MM.1S (cell line): Measurements from ENCODE around the gene FGF4.

Experiments
- DNase-seq: peaks from one replicate; pipeline ENCODE4 v3.0.0-alpha.2; 2015
- H2AFZ ChIP-seq: fragments of 300-600 bp; sonication (generic); 2 replicates; pipeline ENCODE4 v1.6.0; 2016; ENCODE audit warnings: antibody characterized with exemption, low read length
- H3F3A ChIP-seq: fragments of 300-600 bp; sonication (generic); 2 replicates; pipeline ENCODE4 v1.6.1; 2016; ENCODE audit warnings: mild to moderate bottlenecking, antibody characterized with exemption, low read length, moderate library complexity, mixed read lengths; ENCODE audit not compliant: insufficient read depth
- H3K27ac ChIP-seq: fragments of 300-600 bp; sonication (generic); 2 replicates; pipeline ENCODE4 v1.5.1; 2016; ENCODE audit warnings: mild to moderate bottlenecking, low read length
- H3K27me3 ChIP-seq: fragments of 300-600 bp; sonication (generic); replicated peaks from 2 replicates; pipeline ENCODE4 v1.6.0; 2016; ENCODE audit warnings: low read length; ENCODE audit not compliant: insufficient read depth
- H3K36me3 ChIP-seq: fragments of 300-600 bp; sonication (generic); replicated peaks from 2 replicates; pipeline ENCODE4 v1.6.1; 2016; ENCODE audit warnings: mild to moderate bottlenecking, low read length, mixed read lengths; ENCODE audit not compliant: insufficient read depth
- H3K4me1 ChIP-seq: fragments of 300-600 bp; sonication (generic); 2 replicates; pipeline ENCODE4 v1.6.1; 2016; ENCODE audit warnings: low read length, mixed read lengths
- H3K4me2 ChIP-seq: fragments of 300-600 bp; sonication (generic); 2 replicates; pipeline ENCODE4 v1.6.0; 2016; ENCODE audit warnings: low read depth, low read length
- H3K4me3 ChIP-seq: fragments of 300-600 bp; sonication (generic); 2 replicates; pipeline ENCODE4 v1.5.1; 2016; ENCODE audit warnings: low read length, mixed read lengths
- H3K79me2 ChIP-seq: fragments of 300-600 bp; sonication (generic); 2 replicates; pipeline ENCODE4 v1.6.1; 2016; ENCODE audit warnings: mixed run types, low read length, mixed read lengths
- H3K9ac ChIP-seq: fragments of 300-600 bp; sonication (generic); 2 replicates; pipeline ENCODE4 v1.6.1; 2016; ENCODE audit warnings: low read length, mixed read lengths
- H3K9me2 ChIP-seq: fragments of 300-600 bp; sonication (generic); replicated peaks from 2 replicates; pipeline ENCODE4 v1.6.1; 2016; ENCODE audit warnings: mild to moderate bottlenecking, low read length, mixed read lengths; ENCODE audit not compliant: insufficient read depth
- H3K9me3 ChIP-seq: fragments of 300-600 bp; sonication (generic); replicated peaks from 2 replicates; pipeline ENCODE4 v1.6.1; 2016; ENCODE audit warnings: mild to moderate bottlenecking, low read length, mixed read lengths; ENCODE audit not compliant: insufficient read depth
- H4K20me1 ChIP-seq: fragments of 300-600 bp; sonication (generic); 2 replicates; pipeline ENCODE4 v1.6.1; 2016; ENCODE audit warnings: mild to moderate bottlenecking, low read length, moderate library complexity, mixed read lengths; ENCODE audit not compliant: insufficient read depth
- CTCF ChIP-seq: fragments of 300-600 bp; sonication (generic); IDR thresholded peaks from 2 replicates; pipeline ENCODE4 v1.5.1; 2016; ENCODE audit warnings: antibody characterized with exemption, low read length, mixed read lengths
- EZH2 ChIP-seq: fragments of 300-600 bp; sonication (generic); optimal IDR thresholded peaks from 2 replicates; pipeline ENCODE3; 2017; ENCODE audit warnings: low read depth, mild to moderate bottlenecking, antibody characterized with exemption, low read length, mixed read lengths
- EZH2phosphoT487 ChIP-seq: fragments of 300-600 bp; sonication (generic); IDR thresholded peaks from 2 replicates; pipeline ENCODE4 v1.6.1; 2018; ENCODE audit warnings: antibody characterized with exemption, low read length

FGF4 gene

GRCh38 chr11:69752890-69753289 is 22.3 kb downstream of the FGF4 start:
- Histone ChIP-seq H3K4me3 (no peak overlapping the region), H2AFZ (no peak overlapping the region), H3K36me3 (no peaks in the 10 kb centered on the region), H3K79me2 (no peaks in the 10 kb centered on the region), H3K9me2 (no peaks in the 10 kb centered on the region), H3K27ac (no peak overlapping the region), H3K4me2 (no peak overlapping the region), H3F3A (no peaks in the 10 kb centered on the region), H3K9me3 (no peaks in the 10 kb centered on the region), H3K27me3 (peaks cover 68% of the 10 kb centered on the region), H3K4me1 (no peaks in the 10 kb centered on the region), H4K20me1 (no peaks in the 10 kb centered on the region), H3K9ac (no peak overlapping the region)
- DNase-seq, result no peak
- TF ChIP-seq EZH2phosphoT487 (no peak), EZH2 (no peak), CTCF (no peak)

- Histone ChIP-seq H3K36me3 (no peaks in the 10 kb centered on the region), H3K79me2 (no peaks in the 10 kb centered on the region), H3K9me3 (no peaks in the 10 kb centered on the region), H3K27me3 (peaks cover 69% of the 10 kb centered on the region), H2AFZ (no peak overlapping the region), H3K4me3 (no peak overlapping the region), H3K9me2 (no peaks in the 10 kb centered on the region), H3K4me2 (no peak overlapping the region), H3K27ac (no peak overlapping the region), H3K4me1 (no peaks in the 10 kb centered on the region), H4K20me1 (no peaks in the 10 kb centered on the region), H3F3A (no peaks in the 10 kb centered on the region), H3K9ac (no peak overlapping the region)
- TF ChIP-seq EZH2 (no peak), EZH2phosphoT487 (no peak), CTCF (no peak)
- no peak for DNase-seq
Observed at GRCh38 chr11:69750875-69751597, 24.1 kb downstream of the FGF4 start.

GRCh38 chr11:69750108-69750850 is 24.9 kb downstream of the FGF4 start:
- Histone ChIP-seq H3K79me2 (no peaks in the 10 kb centered on the region), H3K27ac (no peak overlapping the region), H4K20me1 (no peaks in the 10 kb centered on the region), H3K4me3 (no peak overlapping the region), H3F3A (no peaks in the 10 kb centered on the region), H3K9me2 (no peaks in the 10 kb centered on the region), H2AFZ (no peak overlapping the region), H3K27me3 (peaks cover 70% of the 10 kb centered on the region), H3K36me3 (no peaks in the 10 kb centered on the region), H3K9me3 (no peaks in the 10 kb centered on the region), H3K9ac (no peak overlapping the region), H3K4me1 (no peaks in the 10 kb centered on the region), H3K4me2 (no peak overlapping the region)
- no peak for TF ChIP-seq EZH2phosphoT487
- no peak for DNase-seq

GRCh38 chr11:69748637-69749036 is 26.5 kb downstream of the FGF4 start:
- Histone ChIP-seq H3K4me1 (no peaks in the 10 kb centered on the region), H3K4me3 (no peak overlapping the region), H4K20me1 (no peaks in the 10 kb centered on the region), H3K9me3 (no peaks in the 10 kb centered on the region), H2AFZ (no peak overlapping the region), H3K36me3 (no peaks in the 10 kb centered on the region), H3K79me2 (no peaks in the 10 kb centered on the region), H3K9ac (no peak overlapping the region), H3K9me2 (no peaks in the 10 kb centered on the region), H3F3A (no peaks in the 10 kb centered on the region), H3K27ac (no peak overlapping the region), H3K27me3 (peaks cover 74% of the 10 kb centered on the region), H3K4me2 (no peak overlapping the region)
- DNase-seq, result no peak
- TF ChIP-seq EZH2phosphoT487 (no peak), EZH2 (no peak), CTCF (no peak)
